GM21619 (cell line): Measurements from ENCODE around the gene S100A6.
"Not testable (repeated sequence)": the region's sequence is repeated elsewhere in the genome, so short reads cannot be mapped to it uniquely, and the experiment has no call there.

ENCODE experiments used
- ATAC-seq: cut with Tn5 transposase; IDR thresholded peaks from one replicate; pipeline ENCODE4 v1.9.1; 2021; ENCODE audit not compliant: unreplicated experiment

Gene S100A6

GRCh38 chr1:153535242-153536011 is at the start of gene S100A6:
Gene S100A6 (minus strand): TSS chr1:153535991. CDS start chr1:153535339, 652 bp downstream.
- ATAC-seq = peak; percentile 18

GRCh38 chr1:153585006-153585405 is 49.2 kb upstream of the S100A6 start:
- no peak for ATAC-seq

DNA sequence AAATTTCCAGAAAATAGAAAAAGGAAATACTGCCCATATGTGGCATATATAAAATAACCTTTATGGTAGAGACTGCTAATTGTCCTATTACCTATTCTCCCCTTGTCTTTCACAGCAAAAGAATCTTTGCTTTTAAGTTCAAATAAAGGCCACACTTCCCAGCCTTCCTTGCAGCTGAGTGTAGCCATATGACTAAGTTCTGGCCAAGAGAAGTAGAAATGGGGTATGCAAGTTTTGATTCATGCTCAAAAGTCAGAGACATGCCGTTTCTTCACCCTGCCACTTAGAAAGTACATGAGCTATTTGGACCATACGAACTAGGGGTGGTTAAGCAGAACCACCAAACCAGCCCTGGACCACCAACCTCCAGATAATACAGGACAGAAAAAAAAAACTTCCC is 48.2 kb upstream of the S100A6 start:
- no peak for ATAC-seq

DNA sequence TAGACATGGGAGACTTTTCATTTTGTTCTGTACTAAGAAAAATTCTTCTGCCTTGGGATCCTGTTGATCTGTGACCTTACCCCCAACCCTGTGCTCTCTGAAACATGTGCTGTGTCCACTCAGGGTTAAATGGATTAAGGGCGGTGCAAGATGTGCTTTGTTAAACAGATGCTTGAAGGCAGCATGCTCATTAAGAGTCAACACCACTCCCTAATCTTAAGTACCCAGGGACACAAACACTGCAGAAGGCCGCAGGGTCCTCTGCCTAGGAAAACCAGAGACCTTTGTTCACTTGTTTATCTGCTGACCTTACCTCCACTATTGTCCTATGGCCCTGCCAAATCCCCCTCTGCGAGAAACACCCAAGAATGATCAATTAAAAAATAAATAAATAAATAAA is 47.7 kb upstream of the S100A6 start:
- not testable (repeated sequence) for ATAC-seq

GRCh38 chr1:153582836-153583235 is 47.0 kb upstream of the S100A6 start:
- ATAC-seq = not testable (repeated sequence)

GRCh38 chr1:153578936-153579335 is 43.1 kb upstream of the S100A6 start:
- ATAC-seq = no peak

- no peak for ATAC-seq
These were observed 42.7 kb upstream of the S100A6 start for GRCh38 chr1:153578490-153578889.

- no peak for ATAC-seq
These were observed 41.8 kb upstream of the S100A6 start for GRCh38 chr1:153577624-153578051.

GRCh38 chr1:153577138-153577537 is 41.3 kb upstream of the S100A6 start:
- ATAC-seq = no peak

DNA sequence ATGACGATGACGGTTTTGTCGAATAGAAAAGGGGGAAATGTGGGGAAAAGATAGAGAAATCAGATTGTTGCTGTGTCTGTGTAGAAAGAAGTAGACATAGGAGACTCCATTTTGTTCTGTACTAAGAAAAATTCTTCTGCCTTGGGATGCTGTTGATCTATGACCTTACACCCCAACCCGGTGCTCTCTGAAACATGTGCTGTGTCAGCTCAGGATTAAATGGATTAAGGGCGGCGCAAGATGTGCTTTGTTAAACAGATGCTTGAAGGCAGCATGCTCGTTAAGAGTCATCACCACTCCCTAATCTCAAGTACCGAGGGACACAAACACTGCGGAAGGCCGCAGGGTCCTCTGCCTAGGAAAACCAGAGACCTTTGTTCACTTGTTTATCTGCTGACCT is 39.7 kb upstream of the S100A6 start:
- not testable (repeated sequence) for ATAC-seq

DNA sequence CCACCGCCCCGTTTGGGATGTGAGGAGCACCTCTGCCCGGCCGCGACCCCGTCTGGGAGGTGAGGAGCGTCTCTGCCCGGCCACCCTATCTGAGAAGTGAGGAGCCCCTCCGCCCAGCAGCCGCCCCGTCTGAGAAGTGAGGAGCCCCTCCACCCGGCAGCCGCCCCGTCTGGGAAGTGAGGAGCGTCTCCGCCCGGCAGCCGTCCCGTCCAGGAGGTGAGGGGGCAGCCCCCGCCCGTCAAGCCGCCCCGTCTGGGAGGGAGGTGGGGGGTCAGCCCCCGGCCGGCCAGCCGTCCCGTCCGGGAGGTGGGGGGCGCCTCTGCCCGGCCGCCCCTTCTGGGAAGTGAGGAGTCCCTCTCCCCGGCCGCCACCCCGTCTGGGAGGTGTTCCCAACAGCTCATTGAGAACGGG is 39.3 kb upstream of the S100A6 start:
- not testable (repeated sequence) for ATAC-seq

GRCh38 chr1:153573351-153573750 is 37.6 kb upstream of the S100A6 start:
- ATAC-seq = no peak

GRCh38 chr1:153572569-153573015 is 36.8 kb upstream of the S100A6 start:
- ATAC-seq = no peak

- ATAC-seq = no peak
These were observed 35.9 kb upstream of the S100A6 start for GRCh38 chr1:153571706-153572105.

DNA sequence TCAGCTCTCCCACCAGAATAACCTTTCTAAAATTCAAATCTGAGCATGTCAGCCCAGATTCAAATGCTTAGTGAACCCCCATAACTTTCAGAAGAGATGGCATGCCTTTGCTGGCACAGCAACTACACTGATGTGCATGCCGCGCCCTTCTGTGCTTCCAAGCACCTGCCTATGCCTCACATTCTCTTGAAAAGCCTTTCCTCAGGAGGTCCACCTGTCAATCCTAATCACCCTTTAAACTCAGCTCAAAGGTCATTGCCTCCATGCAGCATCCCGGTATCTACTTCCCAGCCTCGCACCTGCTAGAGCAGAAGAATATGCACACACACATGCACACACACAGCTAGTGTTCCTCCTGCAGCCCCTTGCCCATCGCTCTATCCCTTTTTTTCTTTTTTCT is 35.1 kb upstream of the S100A6 start:
- ATAC-seq = no peak

- no peak for ATAC-seq
These were observed 33.7 kb upstream of the S100A6 start for GRCh38 chr1:153569465-153569864.

DNA sequence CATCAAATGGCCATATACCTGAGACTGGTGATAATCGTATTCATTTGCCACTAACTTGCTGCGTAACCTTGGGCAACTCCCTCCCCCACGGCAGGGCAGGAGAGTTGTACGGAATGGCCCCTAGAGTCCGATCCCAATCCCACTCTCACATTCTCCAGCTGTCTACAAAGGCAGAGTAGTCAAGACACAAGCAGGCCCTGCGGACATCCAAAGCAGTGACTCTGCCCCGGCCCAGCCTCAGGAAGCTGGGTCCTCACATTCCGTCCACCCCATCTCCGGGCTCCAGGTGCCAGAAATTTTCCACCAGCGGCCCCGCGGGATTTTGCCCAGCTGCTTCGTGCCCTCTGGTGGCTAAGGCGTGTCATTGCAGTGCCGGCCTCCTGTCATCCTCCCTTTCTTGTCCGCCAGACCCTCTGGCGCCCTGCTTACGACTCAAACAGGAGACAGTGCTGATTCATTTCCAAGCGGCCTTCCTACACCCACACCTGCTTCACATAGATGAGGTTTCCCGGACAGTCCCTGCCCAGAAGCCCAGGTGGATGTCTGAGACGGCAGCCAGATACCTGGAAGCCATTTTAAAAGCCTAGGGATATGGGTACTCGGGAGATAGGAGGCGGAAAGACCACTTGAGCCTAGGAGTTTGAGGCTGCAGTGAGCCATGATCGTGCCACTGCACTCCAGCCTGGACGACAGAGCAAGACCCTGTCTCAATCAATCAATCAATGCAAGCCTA is 32.7 kb upstream of the S100A6 start:
- ATAC-seq = no peak

GRCh38 chr1:153567621-153568366 is 32.0 kb upstream of the S100A6 start:
- ATAC-seq = no peak

GRCh38 chr1:153566414-153567371 is 30.9 kb upstream of the S100A6 start:
- ATAC-seq = peak; percentile 47
